NCI-H2081 (cell line): ENCODE data around the gene TMPRSS12.
"Not testable (repeated sequence)": the region's sequence is repeated elsewhere in the genome, so short reads cannot be mapped to it uniquely, and the experiment has no call there.

ENCODE experiments used
- DNase-seq, 2 experiments: peaks; one replicate each; lab custom pipeline; 2025; lab: John Stamatoyannopoulos, UW

TMPRSS12 gene

DNA sequence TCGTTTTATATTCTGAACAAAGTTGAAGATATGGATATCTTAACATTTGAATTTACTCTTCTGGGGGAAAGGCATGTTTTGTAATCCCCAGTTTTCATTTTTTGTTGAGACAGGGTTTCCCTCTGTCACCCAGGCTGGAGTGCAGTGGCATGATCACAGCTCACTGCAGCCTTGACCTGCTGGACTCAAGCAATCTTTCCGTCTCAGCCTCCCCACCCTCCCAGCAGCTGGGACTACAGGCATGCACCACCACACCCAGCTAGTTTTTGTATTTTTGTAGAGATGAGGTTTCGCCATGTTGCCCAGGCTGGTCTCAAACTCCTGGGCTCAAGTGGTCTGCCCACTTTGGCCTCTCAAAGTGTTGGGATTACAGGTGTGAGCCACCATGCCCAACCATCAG lies 84.2 kb downstream of the TMPRSS12 start:
- DNase-seq = not testable (repeated sequence)

GRCh38 chr12:50927356-50927755 lies 84.6 kb downstream of the TMPRSS12 start:
- no peak for DNase-seq

GRCh38 chr12:50927766-50928224 lies 85.1 kb downstream of the TMPRSS12 start:
- DNase-seq = no peak

- no peak for DNase-seq
These were observed 85.7 kb downstream of the TMPRSS12 start for GRCh38 chr12:50928392-50928791.

GRCh38 chr12:50929831-50930230 lies 87.1 kb downstream of the TMPRSS12 start:
- DNase-seq = no peak

DNA sequence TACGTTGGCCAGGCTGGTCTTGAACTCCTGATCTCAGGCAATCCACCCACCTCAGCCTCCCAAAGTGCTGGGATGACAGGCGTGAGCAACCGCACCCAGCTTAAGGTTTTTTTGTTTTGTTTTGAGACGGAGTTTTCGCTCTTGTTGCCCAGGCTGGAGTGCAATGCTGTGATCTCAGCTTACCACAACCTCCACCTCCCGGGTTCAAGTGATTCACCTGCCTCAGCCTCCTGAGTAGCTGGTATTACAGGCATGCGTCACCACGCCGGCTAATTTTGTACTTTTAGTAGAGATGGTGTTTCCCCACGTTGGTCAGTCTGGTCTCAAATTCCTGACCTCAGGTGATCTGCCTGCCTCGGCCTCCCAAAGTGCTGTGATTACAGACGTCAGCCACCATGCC lies 87.8 kb downstream of the TMPRSS12 start:
- not testable (repeated sequence) for DNase-seq

DNA sequence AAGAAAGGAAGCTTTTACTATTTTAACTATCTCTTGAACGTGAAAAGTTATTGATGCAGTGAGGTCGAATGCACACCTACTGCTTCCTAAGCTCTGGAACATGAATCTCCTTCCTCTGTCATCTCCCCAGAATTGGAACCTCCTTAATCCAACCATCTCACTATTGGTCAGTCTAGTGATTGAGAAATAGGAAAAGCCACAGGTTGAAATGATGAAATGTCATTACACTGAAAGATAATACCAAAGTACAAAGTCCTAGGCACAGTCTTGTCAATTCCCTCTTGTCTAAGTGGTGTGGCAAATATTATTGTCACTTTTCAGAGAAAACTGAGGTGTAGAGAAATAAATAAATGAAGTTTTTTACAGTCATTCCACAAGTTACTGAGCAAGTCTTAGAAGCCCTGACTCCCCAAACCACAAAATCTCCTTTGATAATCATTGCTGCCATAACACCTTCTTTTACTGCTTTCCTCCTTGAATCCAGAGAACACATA lies 90.1 kb downstream of the TMPRSS12 start:
- DNase-seq = no peak

DNA sequence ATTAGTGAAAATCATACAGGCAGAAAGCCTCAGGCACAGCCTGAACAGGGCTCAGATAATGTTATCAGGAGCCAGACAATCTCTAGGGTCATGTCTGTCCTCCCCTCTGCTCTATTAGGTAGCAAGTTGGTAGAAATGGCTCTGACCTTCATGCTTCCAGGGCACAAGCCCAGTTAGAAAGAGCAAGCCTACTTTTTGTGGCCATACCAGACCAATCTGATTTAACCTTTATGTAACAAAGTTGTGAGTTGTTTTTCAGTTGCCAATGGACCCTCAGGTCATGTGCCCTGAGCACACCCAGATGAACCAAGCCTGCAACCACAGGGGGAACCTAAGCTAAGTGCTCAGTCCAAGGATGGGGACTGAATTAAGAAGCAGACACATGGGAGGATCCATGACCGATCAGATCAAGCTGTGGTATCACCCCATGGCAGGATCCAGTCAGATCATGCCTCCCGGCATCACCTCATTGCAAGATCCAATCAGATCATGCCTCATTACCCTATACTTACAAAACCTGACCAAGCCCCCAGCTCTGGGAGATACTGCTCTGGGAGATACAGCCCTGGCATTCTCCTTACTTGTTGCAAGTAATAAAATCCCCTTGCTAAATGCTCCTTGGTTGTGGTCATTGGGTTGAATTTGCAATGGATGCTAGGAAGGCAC lies 90.9 kb downstream of the TMPRSS12 start:
- peak in 1 of 2 experiments; percentile 11 for DNase-seq

DNA sequence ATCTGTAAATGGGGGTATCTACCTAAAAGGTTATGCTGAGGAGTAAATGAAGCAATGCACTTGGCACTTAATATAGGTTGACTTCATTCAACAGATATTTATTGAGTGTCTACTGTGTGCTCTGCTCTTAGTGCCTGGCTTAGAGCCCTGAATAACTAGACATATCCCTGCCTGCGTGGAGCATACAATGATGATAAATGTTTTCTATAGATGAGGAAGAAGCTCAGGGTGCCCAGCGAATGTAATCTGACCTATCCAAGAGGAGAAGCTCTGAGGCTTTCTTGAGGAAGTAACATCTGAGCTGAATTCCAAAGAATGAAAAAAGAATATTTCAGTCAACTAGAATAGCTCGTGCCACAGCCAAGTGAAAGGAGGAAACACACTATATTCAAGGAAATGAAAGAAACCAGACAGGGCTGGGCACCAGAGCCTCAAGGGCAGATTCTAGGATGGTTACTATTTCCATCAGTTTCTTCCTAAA lies 91.7 kb downstream of the TMPRSS12 start:
- DNase-seq = no peak

DNA sequence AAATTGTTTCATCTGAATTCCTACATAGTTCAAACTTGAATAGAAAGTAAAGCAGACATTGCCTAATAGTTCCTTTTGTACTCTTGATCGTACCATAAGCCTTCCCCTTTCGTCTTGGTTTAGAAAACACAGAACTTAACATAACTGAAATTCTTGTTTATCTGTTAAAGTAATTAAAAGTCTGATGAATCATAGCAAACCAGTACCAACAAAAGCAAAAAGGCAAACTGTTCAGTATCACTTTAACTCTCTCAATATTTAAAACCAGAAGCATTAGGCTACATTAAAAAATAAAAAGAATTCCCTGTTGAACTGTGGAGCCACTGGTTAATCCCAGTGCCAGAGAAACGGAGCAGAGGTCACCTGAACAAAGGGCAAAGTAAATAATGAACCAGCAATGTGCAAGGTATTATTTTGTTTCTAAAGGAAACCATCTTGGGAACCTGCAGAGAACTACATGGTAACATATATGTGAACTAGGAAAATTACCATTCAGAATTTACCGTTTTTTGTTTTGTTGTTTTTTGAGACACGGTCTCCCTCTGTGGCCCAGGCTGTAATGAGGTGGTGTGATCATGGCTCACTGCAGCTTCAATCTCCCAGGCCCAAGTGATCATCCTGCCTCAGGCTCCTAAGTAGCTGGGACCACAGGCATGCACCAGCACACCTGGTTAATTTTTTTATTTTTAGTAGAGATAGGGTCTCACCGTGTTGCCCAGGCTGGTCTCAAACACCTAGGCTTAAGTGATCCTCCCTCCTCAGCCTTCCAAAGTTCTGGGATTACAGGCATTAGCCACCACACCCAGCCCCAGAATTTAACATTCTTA lies 92.5 kb downstream of the TMPRSS12 start:
- DNase-seq = no peak

DNA sequence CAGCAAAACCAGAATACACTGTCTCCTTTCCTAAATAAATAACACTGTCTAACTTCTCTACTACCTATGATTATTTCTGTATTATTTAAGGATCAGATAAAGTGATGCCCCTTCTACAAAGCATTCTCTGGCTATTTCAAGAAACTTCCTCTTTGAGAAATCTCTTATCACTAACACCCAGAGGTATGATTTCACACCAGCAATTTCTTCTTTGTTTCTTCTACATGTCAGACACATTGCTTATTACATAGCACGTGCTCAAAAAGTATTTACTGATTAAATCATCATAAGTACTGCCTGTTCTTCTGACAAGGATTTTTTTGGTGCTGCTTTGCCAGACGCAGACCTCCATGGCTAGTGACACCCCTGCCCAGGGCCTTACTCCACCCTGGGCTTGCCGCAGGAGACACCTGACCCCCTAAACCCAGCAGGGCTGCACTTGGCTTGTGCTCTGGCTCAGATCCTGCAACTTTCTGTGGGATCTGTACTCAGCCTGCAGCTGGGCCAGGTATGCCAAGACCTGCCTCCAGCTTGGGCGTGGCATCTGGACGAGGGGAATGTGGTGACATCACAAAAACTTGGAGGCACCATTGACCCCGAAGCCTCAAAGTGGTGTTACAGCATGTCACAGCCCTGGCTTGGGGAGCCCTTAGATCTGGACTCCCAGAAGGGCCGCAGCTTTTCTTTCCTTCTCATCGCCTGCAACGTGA lies 94.2 kb downstream of the TMPRSS12 start:
- DNase-seq = no peak
